HL-60/S4 treated with phorbol 12-myristate 13-acetate at 8.2 ng/mL for 4 days and 3 days (cell line): ENCODE measurements around the gene OR10P1.

Source experiments
- in situ Hi-C: fragments of 300-500 bp; cut with MboI; formaldehyde crosslinking; loops from 2 replicates; pipeline ENCODE4 v1.15.0; 2022; ENCODE audit warnings: low sequenced_read_pairs

Gene OR10P1

GRCh38 chr12:55650620-55651298 is 14.1 kb downstream of the OR10P1 start:
- in situ Hi-C loops, result loop anchor here (25.0 kb wide), 1 partner anchor 463 kb away; no protein-coding TSS in a partner anchor

GRCh38 chr12:55651299-55651683 is 14.6 kb downstream of the OR10P1 start:
- in situ Hi-C loops, result loop anchor here (25.0 kb wide), 1 partner anchor 464 kb away; no protein-coding TSS in a partner anchor

GRCh38 chr12:55652352-55652751 is 15.7 kb downstream of the OR10P1 start:
- in situ Hi-C loops, result loop anchor here (25.0 kb wide), 1 partner anchor 465 kb away; no protein-coding TSS in a partner anchor

- in situ Hi-C loops, result loop anchor here (25.0 kb wide), 1 partner anchor 466 kb away; no protein-coding TSS in a partner anchor
Observed at GRCh38 chr12:55653031-55653430, 16.3 kb downstream of the OR10P1 start.

GRCh38 chr12:55654511-55655214 is 18.0 kb downstream of the OR10P1 start:
- in situ Hi-C loops, result loop anchor here (25.0 kb wide), 1 partner anchor 467 kb away; no protein-coding TSS in a partner anchor

- in situ Hi-C loops, result loop anchor here (25.0 kb wide), 1 partner anchor 470 kb away; no protein-coding TSS in a partner anchor
Observed at GRCh38 chr12:55657212-55657611, 20.5 kb downstream of the OR10P1 start.

GRCh38 chr12:55658212-55658611 is 21.5 kb downstream of the OR10P1 start:
- in situ Hi-C loops, result loop anchor here (25.0 kb wide), 1 partner anchor 471 kb away; no protein-coding TSS in a partner anchor

GRCh38 chr12:55658635-55659391 is 22.1 kb downstream of the OR10P1 start:
- in situ Hi-C loops, result loop anchor here (25.0 kb wide), 1 partner anchor 472 kb away; no protein-coding TSS in a partner anchor

GRCh38 chr12:55659486-55660385 is 23.0 kb downstream of the OR10P1 start:
- in situ Hi-C loops, result loop anchor here (25.0 kb wide), 1 partner anchor 472 kb away; no protein-coding TSS in a partner anchor

- in situ Hi-C loops, result loop anchor here (25.0 kb wide), 1 partner anchor 476 kb away; no protein-coding TSS in a partner anchor
Observed at GRCh38 chr12:55663391-55663790, 26.7 kb downstream of the OR10P1 start.

- in situ Hi-C loops, result loop anchor here (25.0 kb wide), 1 partner anchor 478 kb away; no protein-coding TSS in a partner anchor
Observed at GRCh38 chr12:55664826-55665225, 28.1 kb downstream of the OR10P1 start.

GRCh38 chr12:55666508-55666907 is 29.8 kb downstream of the OR10P1 start:
- in situ Hi-C loops, result loop anchor here (25.0 kb wide), 1 partner anchor 479 kb away; no protein-coding TSS in a partner anchor

- in situ Hi-C loops, result loop anchor here (25.0 kb wide), 1 partner anchor 483 kb away; no protein-coding TSS in a partner anchor
Observed at GRCh38 chr12:55670276-55670675, 33.6 kb downstream of the OR10P1 start.

- in situ Hi-C loops, result loop anchor here (25.0 kb wide), 1 partner anchor 484 kb away; no protein-coding TSS in a partner anchor
Observed at GRCh38 chr12:55671746-55672145, 35.1 kb downstream of the OR10P1 start.

- in situ Hi-C loops, result loop anchor here (25.0 kb wide), 1 partner anchor 486 kb away; no protein-coding TSS in a partner anchor
Observed at GRCh38 chr12:55673638-55674037, 36.9 kb downstream of the OR10P1 start.

- in situ Hi-C loops, result no loop called here
Observed at GRCh38 chr12:55675666-55676065, 39.0 kb downstream of the OR10P1 start.

- in situ Hi-C loops, result no loop called here
Observed at GRCh38 chr12:55676707-55677106, 40.0 kb downstream of the OR10P1 start.

- in situ Hi-C loops, result no loop called here
Observed at GRCh38 chr12:55679691-55680090, 43.0 kb downstream of the OR10P1 start.
